NCI-H748 treated with DMSO at 0.1 percent for 48 hours (cell line): Measurements from ENCODE around the gene CLN6.
"Not testable (repeated sequence)": the region's sequence is repeated elsewhere in the genome, so short reads cannot be mapped to it uniquely, and the experiment has no call there.

ENCODE experiments used
- DNase-seq: peaks from one replicate; lab custom pipeline; 2025; lab: John Stamatoyannopoulos, UW

Gene CLN6

GRCh38 chr15:68223171-68223570, 6.4 kb downstream of the CLN6 start:
- no peak for DNase-seq

- DNase-seq = not testable (repeated sequence)
Measured at GRCh38 chr15:68222432-68222743, 7.1 kb downstream of the CLN6 start.

GRCh38 chr15:68221530-68222431, 7.7 kb downstream of the CLN6 start:
- DNase-seq = not testable (repeated sequence)

- DNase-seq = no peak
Measured at GRCh38 chr15:68220967-68221366, 8.6 kb downstream of the CLN6 start.

- no peak for DNase-seq
Measured at GRCh38 chr15:68220489-68220888, 9.0 kb downstream of the CLN6 start.

GRCh38 chr15:68218847-68219798, 10.4 kb downstream of the CLN6 start:
- no peak for DNase-seq

- DNase-seq = no peak
Measured at GRCh38 chr15:68218331-68218730, 11.2 kb downstream of the CLN6 start.

GRCh38 chr15:68217341-68217740, 12.2 kb downstream of the CLN6 start:
- DNase-seq = no peak

GRCh38 chr15:68214838-68215254, 14.7 kb downstream of the CLN6 start:
- no peak for DNase-seq

GRCh38 chr15:68213991-68214837, 15.3 kb downstream of the CLN6 start:
- DNase-seq = no peak

GRCh38 chr15:68213491-68213845, 16.1 kb downstream of the CLN6 start:
- DNase-seq = not testable (repeated sequence)

GRCh38 chr15:68211656-68212320, 17.7 kb downstream of the CLN6 start:
- no peak for DNase-seq

- DNase-seq = no peak
Measured at GRCh38 chr15:68210821-68211655, 18.5 kb downstream of the CLN6 start.

GRCh38 chr15:68210409-68210756, 19.1 kb downstream of the CLN6 start:
- no peak for DNase-seq

GRCh38 chr15:68209735-68210408, 19.7 kb downstream of the CLN6 start:
- DNase-seq = no peak

- DNase-seq = no peak
Measured at GRCh38 chr15:68209272-68209671, 20.3 kb downstream of the CLN6 start.

GRCh38 chr15:68208636-68209240, 20.8 kb downstream of the CLN6 start:
- no peak for DNase-seq

GRCh38 chr15:68208136-68208535, 21.4 kb downstream of the CLN6 start:
- no peak for DNase-seq

- no peak for DNase-seq
Measured at GRCh38 chr15:68207176-68207935, 22.2 kb downstream of the CLN6 start.
